Vagina (tissue), 2 donors: ENCODE results near the gene AGAP4.
"Not testable (repeated sequence)": the region's sequence is repeated elsewhere in the genome, so short reads cannot be mapped to it uniquely, and the experiment has no call there.

Source experiments
- POLR2A ChIP-seq, 2 donors: fragments of 450-650 bp; IDR thresholded peaks; one replicate each; pipeline ENCODE4 v1.6.1; 2017; ENCODE audit warnings: antibody characterized with exemption in 2 of 2, mild to moderate bottlenecking in 2 of 2, moderate library complexity in 2 of 2
- POLR2AphosphoS5 ChIP-seq, 2 donors: sonication (generic); formaldehyde crosslinking; IDR thresholded peaks; one replicate each; pipeline ENCODE4 v1.9.0; 2017; ENCODE audit warnings: antibody characterized with exemption in 2 of 2, mild to moderate bottlenecking in 2 of 2, low read depth in 1 of 2; ENCODE audit not compliant: insufficient read depth in 1 of 2
- TF ChIP-seq, protein P1 (sequence below), 3 experiments: fragments of 450-650 bp in 2 of 3; fragments of 200-600 bp in 1 of 3; sonication (generic) in 1 of 3; IDR thresholded peaks; one replicate each; pipeline ENCODE4 v1.5.1; 2017 to 2019; ENCODE audit warnings: antibody characterized with exemption in 3 of 3, mild to moderate bottlenecking in 2 of 3, moderate library complexity in 2 of 3

DNA sequence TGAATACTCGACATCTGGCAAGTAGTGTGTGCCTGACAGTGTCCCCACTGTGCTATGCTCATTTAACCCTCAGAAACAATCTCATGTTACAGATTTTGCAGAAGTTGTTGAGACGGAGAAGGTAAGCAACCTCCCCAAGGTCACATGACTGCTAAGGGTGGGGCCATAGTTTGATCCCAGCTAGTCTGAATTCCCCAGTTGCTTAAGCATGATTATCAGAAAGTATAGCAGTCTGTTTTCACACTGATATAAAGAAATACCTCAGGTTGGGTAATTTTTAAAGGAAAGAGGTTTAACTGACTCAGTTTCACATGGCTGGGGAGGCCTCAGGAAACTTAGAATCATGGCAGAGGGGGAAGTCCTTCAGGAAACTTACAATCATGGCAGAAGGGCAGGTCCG lies 1.2 kb upstream of the AGAP4 start:
- TF ChIP-seq, protein P1, sequence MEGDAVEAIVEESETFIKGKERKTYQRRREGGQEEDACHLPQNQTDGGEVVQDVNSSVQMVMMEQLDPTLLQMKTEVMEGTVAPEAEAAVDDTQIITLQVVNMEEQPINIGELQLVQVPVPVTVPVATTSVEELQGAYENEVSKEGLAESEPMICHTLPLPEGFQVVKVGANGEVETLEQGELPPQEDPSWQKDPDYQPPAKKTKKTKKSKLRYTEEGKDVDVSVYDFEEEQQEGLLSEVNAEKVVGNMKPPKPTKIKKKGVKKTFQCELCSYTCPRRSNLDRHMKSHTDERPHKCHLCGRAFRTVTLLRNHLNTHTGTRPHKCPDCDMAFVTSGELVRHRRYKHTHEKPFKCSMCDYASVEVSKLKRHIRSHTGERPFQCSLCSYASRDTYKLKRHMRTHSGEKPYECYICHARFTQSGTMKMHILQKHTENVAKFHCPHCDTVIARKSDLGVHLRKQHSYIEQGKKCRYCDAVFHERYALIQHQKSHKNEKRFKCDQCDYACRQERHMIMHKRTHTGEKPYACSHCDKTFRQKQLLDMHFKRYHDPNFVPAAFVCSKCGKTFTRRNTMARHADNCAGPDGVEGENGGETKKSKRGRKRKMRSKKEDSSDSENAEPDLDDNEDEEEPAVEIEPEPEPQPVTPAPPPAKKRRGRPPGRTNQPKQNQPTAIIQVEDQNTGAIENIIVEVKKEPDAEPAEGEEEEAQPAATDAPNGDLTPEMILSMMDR (IDR thresholded peaks at IDR 0.05), result not testable (repeated sequence)
- not testable (repeated sequence) for TF ChIP-seq POLR2A (IDR thresholded peaks at IDR 0.05); POLR2AphosphoS5 (IDR thresholded peaks at IDR 0.05; ENCODE audit: insufficient read depth in 1 of 2, low read depth in 1 of 2)
